ENCODE measurements around the gene CCDC17.

GRCh38 chr1:45594412-45594811 is 29.4 kb downstream of the CCDC17 start:
- TF ChIP-seq CHD2 (IDR thresholded peaks at IDR 0.05; ENCODE audit: low read length, partially characterized antibody), result no peak
- no peak for TF ChIP-seq HMGXB4 (CRISPR knock-in tag; IDR thresholded peaks at IDR 0.05; ENCODE audit: borderline replicate concordance)
- no peak for TF ChIP-seq BHLHE40 (IDR thresholded peaks at IDR 0.05; ENCODE audit: low read depth, low read length)
- no peak for TF ChIP-seq REST (IDR thresholded peaks at IDR 0.05)
- TF ChIP-seq CTCF (IDR thresholded peaks at IDR 0.05), result no peak
- TF ChIP-seq MYC (IDR thresholded peaks at IDR 0.05; ENCODE audit: borderline replicate concordance, low read length), result no peak
- TF ChIP-seq MAX (IDR thresholded peaks at IDR 0.05), result no peak
- no peak for TF ChIP-seq POLR2A (IDR thresholded peaks at IDR 0.05; ENCODE audit: low read length)
- TF ChIP-seq RCOR1 (IDR thresholded peaks at IDR 0.05; ENCODE audit: low read depth, low read length), result no peak
- no peak for TF ChIP-seq ELK1 (IDR thresholded peaks at IDR 0.05; ENCODE audit: low read depth, low read length)
- TF ChIP-seq CEBPB (IDR thresholded peaks at IDR 0.05), result no peak
- no peak for TF ChIP-seq CHD4 (IDR thresholded peaks at IDR 0.05; ENCODE audit: borderline replicate concordance)

Measured in A549 (cell line).